AG09309 (cell line): Measurements from ENCODE around the gene EME1.
A peak's percentile ranks its signal among the peaks of the same experiment; 100 is the strongest.

Experiments
- DNase-seq: peaks from one replicate; pipeline ENCODE4 v3.0.0-alpha.2; 2010; ENCODE audit warnings: low read depth
- H3K4me3 ChIP-seq: 2 replicates; pipeline ENCODE4 v1.5.1; 2011; ENCODE audit warnings: mild to moderate bottlenecking, low read depth, low read length, moderate library complexity; ENCODE audit not compliant: control insufficient read depth
- TF ChIP-seq, protein P1 (sequence below): IDR thresholded peaks from 2 replicates; pipeline ENCODE4 v1.5.1; 2011; ENCODE audit warnings: mild to moderate bottlenecking, low read depth, low read length, inconsistent platforms; ENCODE audit not compliant: insufficient read depth, control insufficient read depth; ENCODE audit errors: missing control alignments

Gene EME1, protein sequence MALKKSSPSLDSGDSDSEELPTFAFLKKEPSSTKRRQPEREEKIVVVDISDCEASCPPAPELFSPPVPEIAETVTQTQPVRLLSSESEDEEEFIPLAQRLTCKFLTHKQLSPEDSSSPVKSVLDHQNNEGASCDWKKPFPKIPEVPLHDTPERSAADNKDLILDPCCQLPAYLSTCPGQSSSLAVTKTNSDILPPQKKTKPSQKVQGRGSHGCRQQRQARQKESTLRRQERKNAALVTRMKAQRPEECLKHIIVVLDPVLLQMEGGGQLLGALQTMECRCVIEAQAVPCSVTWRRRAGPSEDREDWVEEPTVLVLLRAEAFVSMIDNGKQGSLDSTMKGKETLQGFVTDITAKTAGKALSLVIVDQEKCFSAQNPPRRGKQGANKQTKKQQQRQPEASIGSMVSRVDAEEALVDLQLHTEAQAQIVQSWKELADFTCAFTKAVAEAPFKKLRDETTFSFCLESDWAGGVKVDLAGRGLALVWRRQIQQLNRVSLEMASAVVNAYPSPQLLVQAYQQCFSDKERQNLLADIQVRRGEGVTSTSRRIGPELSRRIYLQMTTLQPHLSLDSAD

DNA sequence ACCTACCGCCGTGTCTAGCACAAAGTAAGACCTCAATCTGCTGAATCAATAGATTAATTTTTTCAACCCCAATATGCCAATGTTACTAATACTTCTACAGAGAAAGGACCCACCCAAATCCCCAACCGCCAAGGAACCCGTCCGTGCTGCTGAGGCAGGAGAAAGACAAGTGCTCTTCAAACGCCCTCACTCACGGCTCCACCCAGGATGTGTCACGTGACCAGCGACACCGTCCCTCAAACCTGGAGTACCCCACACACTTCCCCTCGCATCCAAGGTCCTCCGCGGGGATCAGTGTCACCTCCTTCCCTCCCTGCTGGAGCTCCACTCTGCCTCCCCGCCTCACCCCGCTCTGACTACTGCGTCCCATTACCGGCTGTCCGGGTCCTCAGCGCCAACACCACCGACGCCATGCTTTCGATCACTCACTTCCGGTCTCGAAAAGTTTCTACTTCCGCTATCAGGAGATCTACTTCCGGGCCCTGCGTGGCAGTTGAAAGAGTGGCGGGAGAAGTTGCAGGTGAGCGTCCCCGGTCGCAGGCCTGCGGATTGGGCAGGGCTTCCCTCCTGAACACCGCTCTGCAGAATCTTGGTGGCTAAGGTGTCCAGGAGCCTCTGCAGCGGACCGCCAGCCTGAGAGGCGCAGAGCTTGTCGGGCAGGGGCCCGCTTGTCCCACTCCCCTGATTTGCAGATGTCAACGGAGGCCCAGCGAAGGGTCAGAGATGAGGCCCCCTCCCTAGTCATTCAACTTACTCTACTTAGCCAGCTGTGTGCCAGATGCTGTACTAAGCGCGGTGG is at the start of gene EME1, which contains the start of gene MRPL27:
Gene EME1 (plus strand): TSS at position 472 of the 799 bp plus-strand sequence. CDS start 1,980 bp downstream, outside the sequence.
Gene MRPL27 (minus strand): TSS at position 427 of the 799 bp plus-strand sequence. CDS start 14 bp downstream, at position 413.
- H3K4me3 ChIP-seq = peak within 1 kb of the TSS; percentile 92
- peak; percentile 44 for DNase-seq
- TF ChIP-seq, protein P1, sequence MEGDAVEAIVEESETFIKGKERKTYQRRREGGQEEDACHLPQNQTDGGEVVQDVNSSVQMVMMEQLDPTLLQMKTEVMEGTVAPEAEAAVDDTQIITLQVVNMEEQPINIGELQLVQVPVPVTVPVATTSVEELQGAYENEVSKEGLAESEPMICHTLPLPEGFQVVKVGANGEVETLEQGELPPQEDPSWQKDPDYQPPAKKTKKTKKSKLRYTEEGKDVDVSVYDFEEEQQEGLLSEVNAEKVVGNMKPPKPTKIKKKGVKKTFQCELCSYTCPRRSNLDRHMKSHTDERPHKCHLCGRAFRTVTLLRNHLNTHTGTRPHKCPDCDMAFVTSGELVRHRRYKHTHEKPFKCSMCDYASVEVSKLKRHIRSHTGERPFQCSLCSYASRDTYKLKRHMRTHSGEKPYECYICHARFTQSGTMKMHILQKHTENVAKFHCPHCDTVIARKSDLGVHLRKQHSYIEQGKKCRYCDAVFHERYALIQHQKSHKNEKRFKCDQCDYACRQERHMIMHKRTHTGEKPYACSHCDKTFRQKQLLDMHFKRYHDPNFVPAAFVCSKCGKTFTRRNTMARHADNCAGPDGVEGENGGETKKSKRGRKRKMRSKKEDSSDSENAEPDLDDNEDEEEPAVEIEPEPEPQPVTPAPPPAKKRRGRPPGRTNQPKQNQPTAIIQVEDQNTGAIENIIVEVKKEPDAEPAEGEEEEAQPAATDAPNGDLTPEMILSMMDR = no peak

- TF ChIP-seq, protein P1 = no peak
- H3K4me3 ChIP-seq = no peak overlapping the region
- no peak for DNase-seq
Measured at GRCh38 chr17:50325906-50326305, 47.1 kb upstream of the EME1 start.

GRCh38 chr17:50326831-50327364 is 46.1 kb upstream of the EME1 start:
- no peak overlapping the region for H3K4me3 ChIP-seq
- TF ChIP-seq, protein P1 = no peak
- DNase-seq = no peak

- DNase-seq = no peak
- TF ChIP-seq, protein P1 = no peak
- no peak overlapping the region for H3K4me3 ChIP-seq
Measured at GRCh38 chr17:50328363-50329325, 44.4 kb upstream of the EME1 start.

DNA sequence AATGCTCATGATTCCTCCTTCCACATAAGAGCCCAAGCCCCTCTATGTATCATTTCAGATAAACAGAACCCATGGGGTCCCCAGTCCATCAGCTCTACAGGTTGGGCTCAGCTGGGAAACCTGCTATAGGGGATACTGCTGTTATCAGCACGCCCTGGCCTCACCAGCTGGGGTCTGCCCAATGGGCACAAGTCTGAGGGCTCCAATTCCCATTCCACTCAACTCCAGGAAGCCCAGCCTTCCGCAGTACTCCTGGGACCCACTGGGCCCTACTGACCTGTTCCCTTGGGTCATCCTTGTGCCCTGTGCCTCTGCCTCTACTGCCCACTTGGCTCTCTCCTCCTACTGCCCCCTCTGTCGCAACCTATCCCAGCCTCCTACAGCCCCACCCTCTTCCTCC is 43.3 kb upstream of the EME1 start:
- TF ChIP-seq, protein P1 = no peak
- DNase-seq = no peak

More for the DNA sequence above, 43.3 kb upstream of the EME1 start:
- H3K4me3 ChIP-seq = no peak overlapping the region
